ENCODE data around the gene NUP133. TPM values are rescaled to one million over a fixed set of nuclear protein-coding genes. Genes with fewer than 3 reads are reported as not detected.
"Not testable (repeated sequence)": the region's sequence is repeated elsewhere in the genome, so short reads cannot be mapped to it uniquely, and the experiment has no call there.

The NUP133 gene
- total RNA-seq, 1 donor from 2014 or later = 56.2 TPM

DNA sequence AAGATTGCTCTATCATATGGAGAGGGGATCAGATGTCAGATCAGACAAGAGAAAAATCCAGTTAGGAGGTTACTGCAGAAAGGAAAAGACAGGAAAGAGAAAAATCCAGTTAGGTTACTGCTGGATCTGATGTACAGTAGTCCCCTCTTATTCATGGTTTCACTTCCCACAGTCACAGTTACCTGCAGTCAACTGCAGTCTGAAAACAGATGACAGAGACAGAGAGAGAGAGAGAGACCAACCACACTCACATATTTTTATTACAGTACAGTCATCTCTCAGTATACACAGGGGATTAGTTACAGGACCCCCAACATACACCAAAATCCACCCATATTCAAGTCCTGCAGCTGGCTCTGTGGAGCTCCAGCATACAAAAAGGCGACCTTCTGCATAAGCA lies 29.3 kb downstream of the NUP133 start:
- peak overlapping the region; percentile 89 for H3K27ac Mint-ChIP-seq
- TF ChIP-seq, protein P1, sequence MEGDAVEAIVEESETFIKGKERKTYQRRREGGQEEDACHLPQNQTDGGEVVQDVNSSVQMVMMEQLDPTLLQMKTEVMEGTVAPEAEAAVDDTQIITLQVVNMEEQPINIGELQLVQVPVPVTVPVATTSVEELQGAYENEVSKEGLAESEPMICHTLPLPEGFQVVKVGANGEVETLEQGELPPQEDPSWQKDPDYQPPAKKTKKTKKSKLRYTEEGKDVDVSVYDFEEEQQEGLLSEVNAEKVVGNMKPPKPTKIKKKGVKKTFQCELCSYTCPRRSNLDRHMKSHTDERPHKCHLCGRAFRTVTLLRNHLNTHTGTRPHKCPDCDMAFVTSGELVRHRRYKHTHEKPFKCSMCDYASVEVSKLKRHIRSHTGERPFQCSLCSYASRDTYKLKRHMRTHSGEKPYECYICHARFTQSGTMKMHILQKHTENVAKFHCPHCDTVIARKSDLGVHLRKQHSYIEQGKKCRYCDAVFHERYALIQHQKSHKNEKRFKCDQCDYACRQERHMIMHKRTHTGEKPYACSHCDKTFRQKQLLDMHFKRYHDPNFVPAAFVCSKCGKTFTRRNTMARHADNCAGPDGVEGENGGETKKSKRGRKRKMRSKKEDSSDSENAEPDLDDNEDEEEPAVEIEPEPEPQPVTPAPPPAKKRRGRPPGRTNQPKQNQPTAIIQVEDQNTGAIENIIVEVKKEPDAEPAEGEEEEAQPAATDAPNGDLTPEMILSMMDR (IDR thresholded peaks at IDR 0.05) = no peak
- peak overlapping the region; percentile 29 for H3K4me3 Mint-ChIP-seq
- H3K36me3 Mint-ChIP-seq (ENCODE audit: low read depth) = peaks cover 48% of the 10 kb centered on the region
- no peaks in the 10 kb centered on the region for H3K27me3 Mint-ChIP-seq
- ChIA-PET CTCF (interaction anchor here (1.0 kb wide), 1 partner anchor 80 kb away, joined by 4 read pairs; the partner anchor contains the start of gene ABCB10), POLR2A (interaction anchor here (0.7 to 4.7 kb wide), 8 partner anchors 11 to 645 kb away, joined by 3 to 47 read pairs (median 10); partner anchors contain the start of genes CCSAP, NUP133 and RAB4A)
- peak; percentile 61 for ATAC-seq (ENCODE audit: low read depth)
- peaks cover 46% of the 10 kb centered on the region for H3K4me1 Mint-ChIP-seq
- no peaks in the 10 kb centered on the region for H3K9me3 Mint-ChIP-seq
- DNase-seq = peak; percentile 18
- intact Hi-C loops (cut with micrococcal nuclease) = loop anchor here (1.0 to 5.0 kb wide), 2 partner anchors 137 to 643 kb away; no protein-coding TSS in a partner anchor

- H3K4me3 Mint-ChIP-seq; H3K27ac Mint-ChIP-seq; DNase-seq; H3K27me3 Mint-ChIP-seq; ATAC-seq (ENCODE audit: low read depth); CTCF ChIA-PET; H3K9me3 Mint-ChIP-seq: not testable (repeated sequence)
- Mint-ChIP-seq H3K36me3 (ENCODE audit: low read depth) (peaks cover 52% of the 10 kb centered on the region), H3K4me1 (peaks cover 31% of the 10 kb centered on the region)
- intact Hi-C loops (cut with micrococcal nuclease) = loop anchor here (5.0 kb wide), 1 partner anchor 646 kb away; no protein-coding TSS in a partner anchor
- POLR2A ChIA-PET = interaction anchor here (0.7 kb wide), 2 partner anchors 32 to 78 kb away, joined by 3 to 4 read pairs; partner anchors contain the start of gene NUP133
These were observed 32.3 kb downstream of the NUP133 start for GRCh38 chr1:229475859-229476258.

- CTCF ChIA-PET = no interaction called here
- POLR2A ChIA-PET = no interaction called here
- H3K36me3 Mint-ChIP-seq (ENCODE audit: low read depth) = peaks cover 65% of the 10 kb centered on the region
- TF ChIP-seq, protein P1 (IDR thresholded peaks at IDR 0.05) = no peak
- H3K4me3 Mint-ChIP-seq = no peak overlapping the region
- intact Hi-C loops (cut with micrococcal nuclease) = no loop called here
- H3K4me1 Mint-ChIP-seq = peaks cover 18% of the 10 kb centered on the region
- no peaks in the 10 kb centered on the region for H3K27me3 Mint-ChIP-seq
- ATAC-seq (ENCODE audit: low read depth) = no peak
- no peak for DNase-seq
- no peak overlapping the region for H3K27ac Mint-ChIP-seq
- H3K9me3 Mint-ChIP-seq = no peaks in the 10 kb centered on the region
These were observed 33.6 kb downstream of the NUP133 start for GRCh38 chr1:229474509-229474908.

DNA sequence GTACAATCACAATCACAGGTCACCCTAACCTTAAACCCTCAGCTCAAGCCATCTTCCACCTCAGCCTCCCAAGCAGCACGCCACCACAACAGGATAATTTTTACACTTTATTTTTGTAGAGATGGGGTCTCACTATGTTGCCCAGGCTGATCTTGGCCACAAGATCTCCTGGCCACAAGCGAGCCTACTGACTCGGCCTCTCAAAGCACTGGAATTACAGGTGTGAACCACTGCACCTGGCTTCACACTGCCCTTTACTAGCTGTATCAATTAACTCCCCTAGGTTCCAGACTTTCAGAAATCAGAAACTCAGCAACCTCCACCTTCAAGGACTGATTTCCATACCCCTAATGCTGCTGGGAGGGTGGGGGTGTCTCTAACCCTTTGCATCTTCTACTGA lies 37.0 kb downstream of the NUP133 start:
- H3K4me3 Mint-ChIP-seq = no peak overlapping the region
- peaks cover 77% of the 10 kb centered on the region for H3K36me3 Mint-ChIP-seq (ENCODE audit: low read depth)
- intact Hi-C loops (cut with micrococcal nuclease) = no loop called here
- TF ChIP-seq, protein P1 (IDR thresholded peaks at IDR 0.05) = no peak
- ChIA-PET CTCF (no interaction called here), POLR2A (no interaction called here)
- peaks cover 4% of the 10 kb centered on the region for H3K4me1 Mint-ChIP-seq
- no peak for DNase-seq
- no peaks in the 10 kb centered on the region for H3K9me3 Mint-ChIP-seq
- H3K27ac Mint-ChIP-seq = no peak overlapping the region
- ATAC-seq (ENCODE audit: low read depth) = no peak
- H3K27me3 Mint-ChIP-seq = no peaks in the 10 kb centered on the region

DNA sequence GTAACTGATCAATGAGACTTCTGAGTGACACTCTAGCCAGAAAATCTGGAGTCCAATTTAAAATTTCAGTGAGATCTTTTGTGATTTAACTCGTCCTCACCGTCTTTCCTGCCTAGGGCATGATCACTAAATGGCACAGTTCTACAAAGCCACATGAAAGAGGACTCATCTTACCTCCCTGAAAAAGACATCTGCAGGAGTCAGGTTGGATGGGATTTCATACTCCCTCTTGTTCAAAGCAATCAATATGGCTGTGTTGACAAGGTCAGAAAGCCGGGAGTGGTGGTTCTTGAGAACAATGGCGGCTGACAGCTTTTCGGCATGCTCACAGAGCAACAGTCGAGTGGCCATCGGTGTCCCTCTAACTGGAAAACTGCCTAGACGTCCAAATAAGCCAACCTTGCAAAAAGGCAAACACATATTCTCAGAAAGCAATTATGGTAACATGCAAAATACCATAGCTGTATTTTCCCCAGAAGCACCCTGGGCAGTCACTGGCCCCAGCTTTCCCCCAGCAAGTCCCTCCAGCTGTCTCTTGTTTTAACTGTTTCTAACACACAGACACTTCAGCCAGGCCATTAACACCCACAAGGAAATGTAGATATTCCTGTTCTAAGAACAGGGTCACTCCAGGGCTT lies 37.6 kb downstream of the NUP133 start:
- intact Hi-C loops (cut with micrococcal nuclease) = no loop called here
- TF ChIP-seq, protein P1 (IDR thresholded peaks at IDR 0.05) = no peak
- no peak overlapping the region for H3K27ac Mint-ChIP-seq
- ChIA-PET POLR2A (interaction anchor here (0.6 kb wide), 1 partner anchor 192 kb away, joined by 7 read pairs; no protein-coding TSS in a partner anchor), CTCF (no interaction called here)
- no peaks in the 10 kb centered on the region for H3K27me3 Mint-ChIP-seq
- H3K9me3 Mint-ChIP-seq = no peaks in the 10 kb centered on the region
- no peak for ATAC-seq (ENCODE audit: low read depth)
- peaks cover 4% of the 10 kb centered on the region for H3K4me1 Mint-ChIP-seq
- no peak for DNase-seq
- H3K4me3 Mint-ChIP-seq = no peak overlapping the region
- H3K36me3 Mint-ChIP-seq (ENCODE audit: low read depth) = peaks cover 79% of the 10 kb centered on the region
